ENCODE measurements around the gene FAM181B. TPM values are rescaled to one million over a fixed set of nuclear protein-coding genes. Genes with fewer than 3 reads are reported as not detected.
"Not testable (repeated sequence)": the region's sequence is repeated elsewhere in the genome, so short reads cannot be mapped to it uniquely, and the experiment has no call there.

Gene FAM181B
- total RNA-seq, 1 experiment from 2014 or later = 0.44 TPM

DNA sequence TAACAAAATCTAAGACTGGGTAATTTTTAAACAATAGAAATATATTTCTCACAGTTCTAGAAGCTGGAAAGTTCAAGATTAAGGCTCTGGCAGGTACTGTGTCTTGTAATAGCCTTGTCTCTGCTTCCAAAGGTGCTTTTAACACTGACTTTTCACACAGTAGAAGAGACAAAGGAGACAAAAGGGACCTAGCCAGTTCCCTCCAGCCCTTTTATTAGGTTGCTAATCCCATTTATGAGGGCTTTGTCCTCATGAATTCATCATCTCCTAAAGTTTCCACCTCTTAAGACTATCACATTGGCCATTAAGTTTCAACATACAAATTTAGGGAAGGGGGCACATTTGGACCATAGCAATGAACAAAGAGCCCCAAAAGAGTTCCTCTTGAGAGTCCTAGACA, 40.7 kb downstream of the FAM181B start:
- Histone ChIP-seq H2BK120ac (ENCODE audit: low read depth, low read length, poor library complexity, severe bottlenecking) (no peak overlapping the region), H3K18ac (ENCODE audit: insufficient read length, low read depth, low read length) (no peak overlapping the region), H2BK12ac (ENCODE audit: insufficient read length, low read depth, low read length) (no peak overlapping the region), H3T11ph (ENCODE audit: low read length) (no peak overlapping the region), H3K9me3 (ENCODE audit: control insufficient read depth, low read depth, low read length) (no peaks in the 10 kb centered on the region), H3K79me2 (ENCODE audit: insufficient read depth, low read length) (no peaks in the 10 kb centered on the region), H2AFZ (ENCODE audit: low read length) (no peak overlapping the region), H4K91ac (ENCODE audit: insufficient read length, low read depth, low read length) (no peak overlapping the region), H3K4me2 (ENCODE audit: insufficient read depth, insufficient read length, low read length) (no peak overlapping the region), H4K5ac (ENCODE audit: insufficient read length, low read depth, low read length) (no peak overlapping the region), H3K56ac (ENCODE audit: insufficient read length, low read depth, low read length) (no peak overlapping the region), H3K4ac (ENCODE audit: low read depth, low read length) (no peak overlapping the region), H3K27me3 (ENCODE audit: insufficient read depth, low read length) (no peaks in the 10 kb centered on the region), H2BK15ac (ENCODE audit: low read depth, low read length) (no peak overlapping the region), H2BK20ac (ENCODE audit: low read depth, low read length, poor library complexity, severe bottlenecking) (no peak overlapping the region), H3K14ac (ENCODE audit: insufficient read depth, low read length) (no peak overlapping the region), H3K79me1 (ENCODE audit: insufficient read depth, low read depth, low read length, poor library complexity, severe bottlenecking) (no peaks in the 10 kb centered on the region), H3K9ac (ENCODE audit: extremely low read depth, insufficient read length, low read length) (no peak overlapping the region), H3K23me2 (ENCODE audit: insufficient read length, low read depth, low read length, poor library complexity, severe bottlenecking) (no peaks in the 10 kb centered on the region), H3K27ac (ENCODE audit: insufficient read length, low read depth, low read length) (no peak overlapping the region), H3K23ac (ENCODE audit: insufficient read length, low read depth, low read length) (no peak overlapping the region), H4K8ac (replicated peaks; ENCODE audit: insufficient read length, low read depth, low read length) (no peak overlapping the region), H2AK5ac (ENCODE audit: insufficient read length, low read length) (no peak overlapping the region), H2BK5ac (ENCODE audit: insufficient read length, low read length) (no peak overlapping the region), H3K4me1 (ENCODE audit: insufficient read depth, low read length) (no peaks in the 10 kb centered on the region), H4K20me1 (ENCODE audit: control insufficient read depth, insufficient read depth, insufficient read length) (no peaks in the 10 kb centered on the region)
- H3K27me3 Mint-ChIP-seq (ENCODE audit: low read depth) = peaks cover 2% of the 10 kb centered on the region; the same call in 1 of the 2 replicates
- H3K9me3 Mint-ChIP-seq = no peaks in the 10 kb centered on the region
- H3K4me3 Mint-ChIP-seq = no peak overlapping the region
- peaks cover 12 to 15% of the 10 kb centered on the region in 2 experiments for H3K4me1 Mint-ChIP-seq
- H3K27ac Mint-ChIP-seq = no peak overlapping the region
- no peak for DNase-seq
- no peaks in the 10 kb centered on the region for H3K36me3 Mint-ChIP-seq (ENCODE audit: insufficient read depth in 1 of 3, low read depth in 3 of 3)
- TF ChIP-seq, protein P1, sequence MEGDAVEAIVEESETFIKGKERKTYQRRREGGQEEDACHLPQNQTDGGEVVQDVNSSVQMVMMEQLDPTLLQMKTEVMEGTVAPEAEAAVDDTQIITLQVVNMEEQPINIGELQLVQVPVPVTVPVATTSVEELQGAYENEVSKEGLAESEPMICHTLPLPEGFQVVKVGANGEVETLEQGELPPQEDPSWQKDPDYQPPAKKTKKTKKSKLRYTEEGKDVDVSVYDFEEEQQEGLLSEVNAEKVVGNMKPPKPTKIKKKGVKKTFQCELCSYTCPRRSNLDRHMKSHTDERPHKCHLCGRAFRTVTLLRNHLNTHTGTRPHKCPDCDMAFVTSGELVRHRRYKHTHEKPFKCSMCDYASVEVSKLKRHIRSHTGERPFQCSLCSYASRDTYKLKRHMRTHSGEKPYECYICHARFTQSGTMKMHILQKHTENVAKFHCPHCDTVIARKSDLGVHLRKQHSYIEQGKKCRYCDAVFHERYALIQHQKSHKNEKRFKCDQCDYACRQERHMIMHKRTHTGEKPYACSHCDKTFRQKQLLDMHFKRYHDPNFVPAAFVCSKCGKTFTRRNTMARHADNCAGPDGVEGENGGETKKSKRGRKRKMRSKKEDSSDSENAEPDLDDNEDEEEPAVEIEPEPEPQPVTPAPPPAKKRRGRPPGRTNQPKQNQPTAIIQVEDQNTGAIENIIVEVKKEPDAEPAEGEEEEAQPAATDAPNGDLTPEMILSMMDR (conservative IDR thresholded peaks at IDR 0.05) = no peak

DNA sequence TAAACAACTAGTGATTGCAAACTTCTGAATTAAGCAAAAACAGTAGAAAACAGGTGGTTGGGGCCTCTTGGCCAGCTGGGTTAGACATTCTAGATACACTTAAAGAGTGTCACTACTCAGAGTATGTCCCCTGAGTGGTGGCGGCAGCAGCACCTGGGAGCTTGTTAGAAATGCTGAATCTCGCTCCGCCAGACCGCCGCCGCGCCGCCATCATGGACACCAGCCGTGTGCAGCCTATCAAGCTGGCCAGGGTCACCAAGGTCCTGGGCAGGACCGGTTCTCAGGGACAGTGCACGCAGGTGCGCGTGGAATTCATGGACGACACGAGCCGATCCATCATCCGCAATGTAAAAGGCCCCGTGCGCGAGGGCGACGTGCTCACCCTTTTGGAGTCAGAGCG, 44.3 kb downstream of the FAM181B start:
- no CpG with 5 or more reads among the region's 23 CpGs for WGBS (ENCODE audit: extremely low coverage, insufficient read length, low lambda C conversion rate)
- not testable (repeated sequence) for H3K27ac ChIP-seq (ENCODE audit: insufficient read length, low read depth, low read length); H3K23ac ChIP-seq (ENCODE audit: insufficient read length, low read depth, low read length); H2BK120ac ChIP-seq (ENCODE audit: low read depth, low read length, poor library complexity, severe bottlenecking); H2BK20ac ChIP-seq (ENCODE audit: low read depth, low read length, poor library complexity, severe bottlenecking); H3K9ac ChIP-seq (ENCODE audit: extremely low read depth, insufficient read length, low read length); H3K4ac ChIP-seq (ENCODE audit: low read depth, low read length); DNase-seq; H2BK15ac ChIP-seq (ENCODE audit: low read depth, low read length); H2AFZ ChIP-seq (ENCODE audit: low read length); H3K79me1 ChIP-seq (ENCODE audit: insufficient read depth, low read depth, low read length, poor library complexity, severe bottlenecking); H3K36me3 Mint-ChIP-seq (ENCODE audit: insufficient read depth in 1 of 3, low read depth in 3 of 3); H3K9me3 ChIP-seq (ENCODE audit: control insufficient read depth, low read depth, low read length); H3K79me2 ChIP-seq (ENCODE audit: insufficient read depth, low read length); H3K4me2 ChIP-seq (ENCODE audit: insufficient read depth, insufficient read length, low read length); H3K4me1 ChIP-seq (ENCODE audit: insufficient read depth, low read length); H4K5ac ChIP-seq (ENCODE audit: insufficient read length, low read depth, low read length); H3K56ac ChIP-seq (ENCODE audit: insufficient read length, low read depth, low read length); H3K27me3 ChIP-seq (ENCODE audit: insufficient read depth, low read length); H4K8ac ChIP-seq (replicated peaks; ENCODE audit: insufficient read length, low read depth, low read length); H3K14ac ChIP-seq (ENCODE audit: insufficient read depth, low read length); H3T11ph ChIP-seq (ENCODE audit: low read length); H2BK5ac ChIP-seq (ENCODE audit: insufficient read length, low read length); H3K4me3 Mint-ChIP-seq; H2AK5ac ChIP-seq (ENCODE audit: insufficient read length, low read length); H2BK12ac ChIP-seq (ENCODE audit: insufficient read length, low read depth, low read length); H4K91ac ChIP-seq (ENCODE audit: insufficient read length, low read depth, low read length); H3K9me3 Mint-ChIP-seq; H3K27ac Mint-ChIP-seq; H3K23me2 ChIP-seq (ENCODE audit: insufficient read length, low read depth, low read length, poor library complexity, severe bottlenecking); H3K18ac ChIP-seq (ENCODE audit: insufficient read length, low read depth, low read length); H3K27me3 Mint-ChIP-seq (ENCODE audit: low read depth); H4K20me1 ChIP-seq (ENCODE audit: control insufficient read depth, insufficient read depth, insufficient read length)
- peaks cover 12 to 15% of the 10 kb centered on the region in 2 experiments for H3K4me1 Mint-ChIP-seq

Data from H9 (cell line).